Measurements from ENCODE around the gene ATP10A.

DNA sequence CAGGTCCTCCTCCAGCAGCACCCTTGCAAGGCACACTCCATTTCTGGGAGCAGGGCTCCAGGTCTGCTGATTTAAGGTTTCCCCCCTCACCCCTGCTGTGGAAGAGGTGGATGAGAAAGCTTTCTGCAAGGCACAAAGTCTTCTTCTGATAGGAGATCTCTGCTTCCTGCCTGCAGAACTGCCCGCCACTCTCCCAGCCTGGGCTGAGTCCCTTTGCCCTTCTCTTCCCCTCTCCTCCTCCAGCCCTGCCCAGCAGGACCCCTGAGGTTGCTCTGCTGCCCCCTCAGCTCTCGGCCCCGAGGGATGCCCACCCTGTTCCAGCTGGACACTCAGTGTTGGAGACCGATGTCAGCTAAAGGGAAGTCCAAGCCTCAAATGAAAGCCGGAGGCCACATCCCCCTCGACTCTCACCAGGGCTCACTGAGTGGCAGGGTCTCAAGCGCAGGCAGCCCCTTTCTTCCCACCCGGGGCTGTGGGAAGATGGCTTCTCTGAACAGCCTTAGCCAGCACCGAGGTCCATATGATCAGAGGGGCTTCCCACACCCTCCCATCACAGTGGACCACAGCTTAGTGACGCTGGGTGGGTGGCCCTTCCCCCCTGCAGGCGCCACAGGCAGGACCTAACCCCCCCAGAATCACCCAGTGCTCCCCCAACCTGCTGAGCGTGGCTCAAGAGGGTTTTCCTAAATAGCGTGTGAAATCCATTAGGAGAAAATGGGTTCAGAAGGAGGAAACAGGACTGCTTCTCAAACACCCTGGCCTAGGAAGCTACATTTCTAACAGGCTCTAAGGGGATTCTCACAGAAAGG lies 4.0 kb downstream of the ATP10A start:
- TF ChIP-seq CTCF (optimal IDR thresholded peaks at IDR 0.05 in 1 of 3, IDR thresholded peaks at IDR 0.05 in 1 of 3, conservative IDR thresholded peaks at IDR 0.05 in 1 of 3; ENCODE audit: extremely low read depth in 1 of 3, insufficient read depth in 2 of 3, low read length in 3 of 3) (no peak), EZH2 (IDR thresholded peaks at IDR 0.05; ENCODE audit: low read length) (no peak)
